ENCODE results near the gene CRAMP1.

Gene CRAMP1

GRCh38 chr16:1723450-1724147 lies 111.4 kb downstream of the CRAMP1 start:
- DNase-seq (ENCODE audit: insufficient read length, low spot score) (peak; percentile 47), FAIRE-seq (no peak)
- TF ChIP-seq POLR2A (IDR thresholded peaks at IDR 0.05; ENCODE audit: low read depth, low read length) = no peak

- no peak for FAIRE-seq
- no peak for TF ChIP-seq POLR2A (IDR thresholded peaks at IDR 0.05; ENCODE audit: low read depth, low read length)
- no peak for DNase-seq (ENCODE audit: insufficient read length, low spot score)
Measured at GRCh38 chr16:1724491-1724890, 112.3 kb downstream of the CRAMP1 start.

- DNase-seq (ENCODE audit: insufficient read length, low spot score) (no peak), FAIRE-seq (no peak)
- no peak for TF ChIP-seq POLR2A (IDR thresholded peaks at IDR 0.05; ENCODE audit: low read depth, low read length)
Measured at GRCh38 chr16:1726661-1727502, 114.7 kb downstream of the CRAMP1 start.
